HL-60 (cell line): ENCODE data around the gene POU3F2.

Experiments used
- DNase-seq, 2 experiments: peaks; one replicate each; pipeline ENCODE4 v3.0.0-alpha.2; 2010 to 2020; ENCODE audit warnings: low read depth in 1 of 2, low spot score in 1 of 2
- H3K27ac ChIP-seq: fragments of 250-450 bp; sonication (Bioruptor Pico); replicated peaks from 2 replicates; pipeline ENCODE4 v1.5.1; 2020; ENCODE audit warnings: mild to moderate bottlenecking, moderate library complexity
- H3K27me3 ChIP-seq: fragments of 250-450 bp; sonication (Bioruptor Pico); 2 replicates; pipeline ENCODE4 v1.5.1; 2021; ENCODE audit warnings: mild to moderate bottlenecking, moderate library complexity; ENCODE audit not compliant: insufficient read depth, poor library complexity, severe bottlenecking
- H3K4me3 ChIP-seq: replicated peaks from 2 replicates; pipeline ENCODE4 v1.5.1; 2011; ENCODE audit warnings: mild to moderate bottlenecking, control low read depth, low read length; ENCODE audit not compliant: insufficient read depth
- GABPA ChIP-seq: IDR thresholded peaks from 2 replicates; pipeline ENCODE4 v1.6.1; 2012; ENCODE audit warnings: low read depth
- POLR2AphosphoS5 ChIP-seq: IDR thresholded peaks from 2 replicates; pipeline ENCODE4 v1.6.1; 2012; ENCODE audit warnings: low read depth
- SPI1 ChIP-seq: IDR thresholded peaks from 2 replicates; pipeline ENCODE4 v1.6.1; 2012; ENCODE audit warnings: low read depth, mild to moderate bottlenecking, borderline replicate concordance
- long read RNA-seq: library from polyadenylated mRNA; unstranded; transcript quantifications from one replicate; pipeline ENCODE4 v2.0.0, GENCODE V29; 2020
- TF ChIP-seq, protein P1 (sequence below): IDR thresholded peaks from 2 replicates; pipeline ENCODE4 v1.6.1; 2012; ENCODE audit warnings: low read depth; ENCODE audit not compliant: insufficient replicate concordance
- TF ChIP-seq, protein P2 (sequence below): IDR thresholded peaks from one replicate; pipeline ENCODE4 v1.5.1; 2011; ENCODE audit warnings: low read length, control low read depth, inconsistent platforms; ENCODE audit not compliant: insufficient read depth

The POU3F2 gene
- long read RNA-seq: 0 reads

DNA sequence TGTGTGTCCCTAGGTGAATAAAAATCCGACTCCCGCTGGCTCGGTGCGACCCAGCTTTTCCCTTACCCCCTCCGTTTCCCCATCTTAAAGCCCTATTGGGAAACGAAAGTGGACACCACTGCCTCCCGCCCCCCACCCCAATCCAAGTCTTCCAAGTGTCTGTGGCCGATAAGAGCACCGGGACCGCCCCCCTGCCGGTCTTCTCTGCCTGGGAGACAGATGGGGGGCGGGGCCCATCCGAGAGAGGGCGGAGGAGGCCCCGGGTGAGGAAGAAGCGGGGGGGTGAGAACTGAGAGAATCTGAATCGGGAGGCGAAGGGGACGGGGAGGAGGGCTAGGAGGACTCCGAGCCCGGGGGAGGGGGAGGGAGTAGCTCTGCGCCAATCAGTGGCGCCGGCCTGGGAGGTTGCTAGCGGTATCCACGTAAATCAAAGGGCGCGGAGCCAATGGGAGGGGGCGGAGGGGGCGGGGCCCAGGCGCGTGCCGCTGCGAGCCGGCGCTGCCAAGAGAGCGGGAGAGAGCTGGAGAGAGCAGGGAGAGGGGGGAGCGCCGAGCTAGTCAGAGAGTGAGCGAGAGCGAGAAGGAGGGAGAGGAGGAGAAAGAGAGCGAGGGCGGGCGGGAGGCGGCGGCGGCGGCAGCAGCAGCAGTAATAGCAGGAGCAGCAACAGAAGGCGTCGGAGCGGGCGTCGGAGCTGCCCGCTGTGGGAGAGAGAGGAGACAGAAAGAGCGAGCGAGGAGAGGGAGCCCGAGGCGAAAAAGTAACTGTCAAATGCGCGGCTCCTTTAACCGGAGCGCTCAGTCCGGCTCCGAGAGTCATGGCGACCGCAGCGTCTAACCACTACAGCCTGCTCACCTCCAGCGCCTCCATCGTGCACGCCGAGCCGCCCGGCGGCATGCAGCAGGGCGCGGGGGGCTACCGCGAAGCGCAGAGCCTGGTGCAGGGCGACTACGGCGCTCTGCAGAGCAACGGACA lies at the start of gene POU3F2:
Gene POU3F2 (plus strand): TSS at position 515 of the 972 bp plus-strand sequence. CDS start 300 bp downstream, at position 815.
- peaks cover 90% of the 10 kb centered on the region for H3K27me3 ChIP-seq

DNA sequence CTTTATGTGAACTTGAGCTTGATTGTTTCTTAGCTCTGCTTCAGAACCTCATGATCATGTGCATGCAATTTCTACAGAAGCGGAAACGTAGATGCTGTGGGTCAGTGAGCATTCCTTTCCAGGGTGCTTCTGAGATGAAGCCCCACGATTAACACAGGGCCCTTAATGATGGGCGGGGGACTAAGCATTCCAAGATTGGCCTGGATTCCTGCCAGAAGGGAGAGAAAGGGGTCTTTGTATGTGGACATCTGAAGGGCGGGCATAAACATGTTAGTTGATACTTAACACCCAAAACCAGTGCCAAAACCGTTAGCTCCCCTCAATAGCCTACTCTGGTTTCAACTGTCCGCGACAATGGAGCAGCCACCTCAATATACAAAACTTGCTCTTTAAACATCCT lies 46.9 kb upstream of the POU3F2 start:
- TF ChIP-seq POLR2AphosphoS5: no peak
- TF ChIP-seq SPI1: no peak
- TF ChIP-seq, protein P1, sequence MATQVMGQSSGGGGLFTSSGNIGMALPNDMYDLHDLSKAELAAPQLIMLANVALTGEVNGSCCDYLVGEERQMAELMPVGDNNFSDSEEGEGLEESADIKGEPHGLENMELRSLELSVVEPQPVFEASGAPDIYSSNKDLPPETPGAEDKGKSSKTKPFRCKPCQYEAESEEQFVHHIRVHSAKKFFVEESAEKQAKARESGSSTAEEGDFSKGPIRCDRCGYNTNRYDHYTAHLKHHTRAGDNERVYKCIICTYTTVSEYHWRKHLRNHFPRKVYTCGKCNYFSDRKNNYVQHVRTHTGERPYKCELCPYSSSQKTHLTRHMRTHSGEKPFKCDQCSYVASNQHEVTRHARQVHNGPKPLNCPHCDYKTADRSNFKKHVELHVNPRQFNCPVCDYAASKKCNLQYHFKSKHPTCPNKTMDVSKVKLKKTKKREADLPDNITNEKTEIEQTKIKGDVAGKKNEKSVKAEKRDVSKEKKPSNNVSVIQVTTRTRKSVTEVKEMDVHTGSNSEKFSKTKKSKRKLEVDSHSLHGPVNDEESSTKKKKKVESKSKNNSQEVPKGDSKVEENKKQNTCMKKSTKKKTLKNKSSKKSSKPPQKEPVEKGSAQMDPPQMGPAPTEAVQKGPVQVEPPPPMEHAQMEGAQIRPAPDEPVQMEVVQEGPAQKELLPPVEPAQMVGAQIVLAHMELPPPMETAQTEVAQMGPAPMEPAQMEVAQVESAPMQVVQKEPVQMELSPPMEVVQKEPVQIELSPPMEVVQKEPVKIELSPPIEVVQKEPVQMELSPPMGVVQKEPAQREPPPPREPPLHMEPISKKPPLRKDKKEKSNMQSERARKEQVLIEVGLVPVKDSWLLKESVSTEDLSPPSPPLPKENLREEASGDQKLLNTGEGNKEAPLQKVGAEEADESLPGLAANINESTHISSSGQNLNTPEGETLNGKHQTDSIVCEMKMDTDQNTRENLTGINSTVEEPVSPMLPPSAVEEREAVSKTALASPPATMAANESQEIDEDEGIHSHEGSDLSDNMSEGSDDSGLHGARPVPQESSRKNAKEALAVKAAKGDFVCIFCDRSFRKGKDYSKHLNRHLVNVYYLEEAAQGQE: no peak
- no peak for TF ChIP-seq GABPA
- TF ChIP-seq, protein P2, sequence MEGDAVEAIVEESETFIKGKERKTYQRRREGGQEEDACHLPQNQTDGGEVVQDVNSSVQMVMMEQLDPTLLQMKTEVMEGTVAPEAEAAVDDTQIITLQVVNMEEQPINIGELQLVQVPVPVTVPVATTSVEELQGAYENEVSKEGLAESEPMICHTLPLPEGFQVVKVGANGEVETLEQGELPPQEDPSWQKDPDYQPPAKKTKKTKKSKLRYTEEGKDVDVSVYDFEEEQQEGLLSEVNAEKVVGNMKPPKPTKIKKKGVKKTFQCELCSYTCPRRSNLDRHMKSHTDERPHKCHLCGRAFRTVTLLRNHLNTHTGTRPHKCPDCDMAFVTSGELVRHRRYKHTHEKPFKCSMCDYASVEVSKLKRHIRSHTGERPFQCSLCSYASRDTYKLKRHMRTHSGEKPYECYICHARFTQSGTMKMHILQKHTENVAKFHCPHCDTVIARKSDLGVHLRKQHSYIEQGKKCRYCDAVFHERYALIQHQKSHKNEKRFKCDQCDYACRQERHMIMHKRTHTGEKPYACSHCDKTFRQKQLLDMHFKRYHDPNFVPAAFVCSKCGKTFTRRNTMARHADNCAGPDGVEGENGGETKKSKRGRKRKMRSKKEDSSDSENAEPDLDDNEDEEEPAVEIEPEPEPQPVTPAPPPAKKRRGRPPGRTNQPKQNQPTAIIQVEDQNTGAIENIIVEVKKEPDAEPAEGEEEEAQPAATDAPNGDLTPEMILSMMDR: no peak
- Histone ChIP-seq H3K27me3 (peaks cover 19% of the 10 kb centered on the region), H3K27ac (no peak overlapping the region), H3K4me3 (no peak overlapping the region)
- no peak for DNase-seq

More for the DNA sequence above, at the start of gene POU3F2:
- Histone ChIP-seq H3K27ac (no peak within 1 kb of the TSS), H3K4me3 (peak within 1 kb of the TSS; percentile 40)
- TF ChIP-seq, protein P2: no peak
- TF ChIP-seq POLR2AphosphoS5 (no peak), GABPA (no peak), SPI1 (no peak)
- TF ChIP-seq, protein P1: no peak
- DNase-seq: peak; percentile 35 to 38

DNA sequence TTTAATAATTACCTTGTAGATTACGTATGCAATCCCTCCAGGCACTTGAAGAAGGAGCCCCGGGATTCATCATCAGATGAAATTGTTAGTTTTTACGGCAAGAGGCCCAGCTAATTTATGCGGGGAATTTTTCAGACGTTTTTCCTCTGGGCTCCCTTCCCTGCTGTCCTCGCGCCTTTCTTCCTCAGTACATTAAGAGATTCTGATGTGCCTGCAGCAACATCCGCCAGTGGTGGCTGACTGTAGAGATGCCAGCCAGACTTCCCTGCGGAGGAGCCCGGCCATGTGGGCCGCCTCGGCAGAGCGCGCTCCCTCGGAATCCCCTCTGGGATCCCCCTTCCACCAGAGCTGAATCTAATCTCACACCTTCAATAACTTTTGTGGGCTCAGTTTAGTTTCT lies 46.4 kb upstream of the POU3F2 start:
- TF ChIP-seq, protein P2: no peak
- TF ChIP-seq POLR2AphosphoS5 (no peak), GABPA (no peak), SPI1 (no peak)
- TF ChIP-seq, protein P1: no peak
- Histone ChIP-seq H3K27me3 (peaks cover 15% of the 10 kb centered on the region), H3K4me3 (no peak overlapping the region), H3K27ac (no peak overlapping the region)
- no peak for DNase-seq
